Testis (tissue), 2 donors: ENCODE results near the gene PRDX2.

ENCODE experiments used
- POLR2A ChIP-seq: fragments of 450-650 bp; IDR thresholded peaks from one replicate; pipeline ENCODE4 v1.6.1; 2017; ENCODE audit warnings: antibody characterized with exemption, mild to moderate bottlenecking, moderate library complexity
- TF ChIP-seq, protein P1 (sequence below), 3 experiments: fragments of 450-650 bp in 2 of 3; fragments of 200-600 bp in 1 of 3; sonication (generic) in 1 of 3; IDR thresholded peaks; one replicate each; pipeline ENCODE4 v1.5.1; 2016 to 2019; ENCODE audit warnings: antibody characterized with exemption in 3 of 3, mild to moderate bottlenecking in 2 of 3, moderate library complexity in 1 of 3

DNA sequence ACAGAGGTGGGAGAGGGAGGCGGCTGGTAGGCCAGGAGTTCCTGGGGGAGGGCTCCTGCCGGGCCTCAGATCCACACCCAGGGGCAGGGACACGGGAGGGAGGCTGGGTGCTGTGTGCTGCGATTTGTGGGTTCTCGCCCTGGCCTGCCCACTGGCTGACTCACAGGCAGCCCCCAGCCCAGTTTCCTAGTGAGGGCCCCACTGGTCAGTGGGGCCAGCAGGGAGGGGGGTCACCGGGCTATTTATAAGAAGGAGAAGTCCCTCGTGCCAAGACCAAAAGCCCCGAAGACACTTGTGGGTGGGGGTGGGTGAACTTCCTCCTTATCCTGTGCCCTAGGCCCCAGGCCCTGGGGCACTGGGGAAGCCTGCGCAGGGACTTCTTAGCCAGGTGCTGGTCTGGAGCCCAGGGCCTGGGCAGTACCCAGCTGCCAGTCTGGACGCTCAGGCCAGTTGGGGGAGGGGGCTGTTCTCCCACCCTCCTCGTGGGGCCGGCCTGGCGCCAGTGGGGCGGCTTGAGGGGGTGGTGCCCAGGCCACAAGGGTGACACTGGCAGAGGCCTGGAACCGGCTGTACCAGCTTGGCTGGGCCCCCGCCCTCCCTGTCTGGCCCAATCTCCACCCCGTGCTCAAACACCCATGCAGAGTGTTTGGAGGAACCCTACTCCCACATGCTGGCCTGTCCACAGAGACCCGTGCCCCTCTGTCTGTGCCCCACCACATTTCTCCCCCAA, 15.3 kb downstream of the PRDX2 start:
- TF ChIP-seq, protein P1, sequence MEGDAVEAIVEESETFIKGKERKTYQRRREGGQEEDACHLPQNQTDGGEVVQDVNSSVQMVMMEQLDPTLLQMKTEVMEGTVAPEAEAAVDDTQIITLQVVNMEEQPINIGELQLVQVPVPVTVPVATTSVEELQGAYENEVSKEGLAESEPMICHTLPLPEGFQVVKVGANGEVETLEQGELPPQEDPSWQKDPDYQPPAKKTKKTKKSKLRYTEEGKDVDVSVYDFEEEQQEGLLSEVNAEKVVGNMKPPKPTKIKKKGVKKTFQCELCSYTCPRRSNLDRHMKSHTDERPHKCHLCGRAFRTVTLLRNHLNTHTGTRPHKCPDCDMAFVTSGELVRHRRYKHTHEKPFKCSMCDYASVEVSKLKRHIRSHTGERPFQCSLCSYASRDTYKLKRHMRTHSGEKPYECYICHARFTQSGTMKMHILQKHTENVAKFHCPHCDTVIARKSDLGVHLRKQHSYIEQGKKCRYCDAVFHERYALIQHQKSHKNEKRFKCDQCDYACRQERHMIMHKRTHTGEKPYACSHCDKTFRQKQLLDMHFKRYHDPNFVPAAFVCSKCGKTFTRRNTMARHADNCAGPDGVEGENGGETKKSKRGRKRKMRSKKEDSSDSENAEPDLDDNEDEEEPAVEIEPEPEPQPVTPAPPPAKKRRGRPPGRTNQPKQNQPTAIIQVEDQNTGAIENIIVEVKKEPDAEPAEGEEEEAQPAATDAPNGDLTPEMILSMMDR (IDR thresholded peaks at IDR 0.05), result no peak
- TF ChIP-seq POLR2A, result no peak
